HUES48 (cell line): ENCODE data around the gene ZZZ3.

Experiments used
- H3K27ac ChIP-seq: one replicate; pipeline ENCODE4 v1.7.0; 2013; ENCODE audit warnings: low read depth, low read length, inconsistent platforms
- H3K27me3 ChIP-seq: 2 replicates; pipeline ENCODE4 v1.6.1; 2013; ENCODE audit warnings: mild to moderate bottlenecking, low read length; ENCODE audit not compliant: control insufficient read depth, insufficient read depth
- H3K36me3 ChIP-seq: 2 replicates; pipeline ENCODE4 v1.6.1; 2013; ENCODE audit warnings: low read length; ENCODE audit not compliant: control insufficient read depth, insufficient read depth
- H3K4me1 ChIP-seq: 2 replicates; pipeline ENCODE4 v1.6.1; 2013; ENCODE audit warnings: mild to moderate bottlenecking, low read length; ENCODE audit not compliant: control insufficient read depth, insufficient read depth
- H3K4me3 ChIP-seq: 2 replicates; pipeline ENCODE4 v1.5.1; 2013; ENCODE audit warnings: mild to moderate bottlenecking, low read depth, low read length
- H3K9ac ChIP-seq: 2 replicates; pipeline ENCODE4 v1.6.1; 2013; ENCODE audit warnings: mild to moderate bottlenecking, low read depth, low read length, moderate library complexity
- H3K9me3 ChIP-seq: 2 replicates; pipeline ENCODE4 v1.6.1; 2013; ENCODE audit warnings: low read length; ENCODE audit not compliant: control insufficient read depth, insufficient read depth

ZZZ3 gene

GRCh38 chr1:77643456-77643855, 39.0 kb downstream of the ZZZ3 start:
- Histone ChIP-seq H3K27me3 (no peaks in the 10 kb centered on the region), H3K36me3 (peaks cover 21% of the 10 kb centered on the region), H3K4me3 (no peak overlapping the region), H3K9me3 (no peaks in the 10 kb centered on the region), H3K27ac (no peak overlapping the region), H3K4me1 (no peaks in the 10 kb centered on the region), H3K9ac (no peak overlapping the region)

GRCh38 chr1:77642941-77643340, 39.5 kb downstream of the ZZZ3 start:
- H3K9me3 ChIP-seq = no peaks in the 10 kb centered on the region
- peaks cover 21% of the 10 kb centered on the region for H3K36me3 ChIP-seq
- H3K27me3 ChIP-seq = no peaks in the 10 kb centered on the region
- no peak overlapping the region for H3K4me3 ChIP-seq
- H3K4me1 ChIP-seq = no peaks in the 10 kb centered on the region
- no peak overlapping the region for H3K27ac ChIP-seq
- H3K9ac ChIP-seq = no peak overlapping the region

- Histone ChIP-seq H3K36me3 (peaks cover 21% of the 10 kb centered on the region), H3K4me3 (no peak overlapping the region), H3K27me3 (no peaks in the 10 kb centered on the region), H3K9me3 (no peaks in the 10 kb centered on the region), H3K4me1 (no peaks in the 10 kb centered on the region), H3K27ac (no peak overlapping the region), H3K9ac (no peak overlapping the region)
Observed at GRCh38 chr1:77642196-77642595, 40.3 kb downstream of the ZZZ3 start.

- Histone ChIP-seq H3K4me3 (no peak overlapping the region), H3K9me3 (no peaks in the 10 kb centered on the region), H3K27me3 (no peaks in the 10 kb centered on the region), H3K27ac (no peak overlapping the region), H3K9ac (no peak overlapping the region), H3K4me1 (peaks cover 7% of the 10 kb centered on the region), H3K36me3 (peaks cover 17% of the 10 kb centered on the region)
Observed at GRCh38 chr1:77639557-77640069, 42.8 kb downstream of the ZZZ3 start.

GRCh38 chr1:77639056-77639455, 43.4 kb downstream of the ZZZ3 start:
- peaks cover 13% of the 10 kb centered on the region for H3K4me1 ChIP-seq
- no peak overlapping the region for H3K9ac ChIP-seq
- no peaks in the 10 kb centered on the region for H3K9me3 ChIP-seq
- H3K27me3 ChIP-seq = no peaks in the 10 kb centered on the region
- no peak overlapping the region for H3K27ac ChIP-seq
- peaks cover 15% of the 10 kb centered on the region for H3K36me3 ChIP-seq
- no peak overlapping the region for H3K4me3 ChIP-seq

- Histone ChIP-seq H3K9ac (no peak overlapping the region), H3K9me3 (no peaks in the 10 kb centered on the region), H3K36me3 (peaks cover 33% of the 10 kb centered on the region), H3K27ac (no peak overlapping the region), H3K27me3 (no peaks in the 10 kb centered on the region), H3K4me1 (peaks cover 13% of the 10 kb centered on the region), H3K4me3 (no peak overlapping the region)
Observed at GRCh38 chr1:77636864-77637263, 45.6 kb downstream of the ZZZ3 start.
